OCI-LY7 (cell line): Measurements from ENCODE around the gene TCAP. TPM values are rescaled to one million over a fixed set of nuclear protein-coding genes. Genes with fewer than 3 reads are reported as not detected.

ENCODE experiments used
- BruUV-seq: library from RNA; stranded (reverse); fragments of 400-500 nt; replicated peaks from 2 replicates; lab custom pipeline; 2021; lab: Mats Ljungman, UMichigan
- CTCF ChIA-PET: fragments of 300-600 bp; sonication (Branson Sonifier 250); formaldehyde crosslinking; loops from one replicate; lab custom pipeline; 2022; ENCODE audit warnings: antibody characterized with exemption; ENCODE audit not compliant: unreplicated experiment; lab: Charles Lee
- POLR2A ChIA-PET: fragments of 300-600 bp; sonication (Branson Sonifier 250); formaldehyde crosslinking; loops from one replicate; lab custom pipeline; 2022; ENCODE audit warnings: antibody characterized with exemption; lab: Charles Lee
- DNase-seq: peaks from one replicate; pipeline ENCODE4 v3.0.0-alpha.2; 2015; ENCODE audit warnings: low spot score
- H2AFZ ChIP-seq: fragments of 200-600 bp; sonication (generic), shearing (Covaris generic); 2 replicates; pipeline ENCODE4 v1.6.1; 2014; ENCODE audit warnings: mild to moderate bottlenecking, antibody characterized with exemption, low read length, moderate library complexity
- H3K27ac ChIP-seq: fragments of 200-600 bp; sonication (generic); 2 replicates; pipeline ENCODE4 v1.5.1; 2014; ENCODE audit warnings: mixed run types, low read depth, mild to moderate bottlenecking, moderate library complexity, low read length, inconsistent platforms; ENCODE audit not compliant: poor library complexity, severe bottlenecking
- H3K36me3 ChIP-seq: fragments of 200-600 bp; sonication (generic); 2 replicates; pipeline ENCODE4 v1.6.1; 2014; ENCODE audit warnings: mild to moderate bottlenecking, antibody characterized with exemption, low read length, moderate library complexity, mixed read lengths; ENCODE audit not compliant: insufficient read depth
- H3K4me1 ChIP-seq: fragments of 200-600 bp; sonication (generic); 2 replicates; pipeline ENCODE4 v1.5.1; 2014; ENCODE audit warnings: mild to moderate bottlenecking, low read length; ENCODE audit not compliant: insufficient read depth, poor library complexity, severe bottlenecking
- H3K4me2 ChIP-seq: fragments of 200-600 bp; sonication (generic); 2 replicates; pipeline ENCODE4 v1.6.1; 2014; ENCODE audit warnings: mild to moderate bottlenecking, low read length
- H3K4me3 ChIP-seq: fragments of 200-600 bp; sonication (generic); 2 replicates; pipeline ENCODE4 v1.5.1; 2014; ENCODE audit warnings: mild to moderate bottlenecking, low read depth, low read length; ENCODE audit not compliant: poor library complexity, severe bottlenecking
- H3K79me2 ChIP-seq: fragments of 200-600 bp; sonication (generic); 2 replicates; pipeline ENCODE4 v1.6.1; 2016; ENCODE audit warnings: low read depth, mild to moderate bottlenecking, low read length, moderate library complexity, mixed read lengths; ENCODE audit not compliant: insufficient read depth
- H3K9me2 ChIP-seq: fragments of 200-600 bp; sonication (generic); 2 replicates; pipeline ENCODE4 v1.6.1; 2016; ENCODE audit warnings: mild to moderate bottlenecking, low read length, mixed read lengths; ENCODE audit not compliant: insufficient read depth
- H3K9me3 ChIP-seq: fragments of 200-600 bp; sonication (generic); 2 replicates; pipeline ENCODE4 v1.6.1; 2014; ENCODE audit warnings: mild to moderate bottlenecking, mixed run types, low read length, mixed read lengths
- H4K20me1 ChIP-seq: fragments of 200-600 bp; sonication (generic); 2 replicates; pipeline ENCODE4 v1.6.1; 2014; ENCODE audit warnings: mild to moderate bottlenecking, antibody characterized with exemption, low read length, moderate library complexity, mixed read lengths; ENCODE audit not compliant: insufficient read depth
- CTCF ChIP-seq: fragments of 200-600 bp; sonication (generic); conservative IDR thresholded peaks from 2 replicates; pipeline ENCODE4 v1.5.1; 2014; ENCODE audit warnings: mild to moderate bottlenecking, antibody characterized with exemption, low read length, moderate library complexity, mixed read lengths
- EZH2phosphoT487 ChIP-seq: fragments of 200-600 bp; sonication (generic); IDR thresholded peaks from 2 replicates; pipeline ENCODE4 v1.6.1; 2018; ENCODE audit warnings: low read depth, borderline replicate concordance, mild to moderate bottlenecking, mixed run types, antibody characterized with exemption, low read length, moderate library complexity, mixed read lengths
- intact Hi-C: fragments of 100-400 bp; cut with micrococcal nuclease; formaldehyde crosslinking; loops from one replicate; pipeline ENCODE4 v1.10.0; 2022; ENCODE audit not compliant: unreplicated experiment
- total RNA-seq, 2 experiments: library from RNA; depleted of rRNA in 1 of 2; stranded (reverse); fragments of >200 nt in 1 of 2; shearing (Covaris generic) in 1 of 2; gene quantifications; 2 replicates each; pipeline ENCODE4 v1.2.3, GENCODE V29; 2014 to 2022

Gene TCAP
- total RNA-seq, 2 experiments from 2014 or later = 1.5 to 2.7 TPM

GRCh38 chr17:39679521-39680192 is 14.5 kb downstream of the TCAP start:
- peak overlapping the region; percentile 27 for H3K4me2 ChIP-seq
- no peak for TF ChIP-seq CTCF
- no peak for TF ChIP-seq EZH2phosphoT487
- ChIA-PET POLR2A (no interaction called here), CTCF (no interaction called here)
- no peak overlapping the region for H3K27ac ChIP-seq
- no peaks in the 10 kb centered on the region for H3K79me2 ChIP-seq
- DNase-seq = peak; percentile 27
- no peaks in the 10 kb centered on the region for H4K20me1 ChIP-seq
- no peaks in the 10 kb centered on the region for H3K9me3 ChIP-seq
- H3K4me3 ChIP-seq = no peak overlapping the region
- H3K9me2 ChIP-seq = no peaks in the 10 kb centered on the region
- peak overlapping the region; percentile 11; the same call in 1 of the 2 replicates for H2AFZ ChIP-seq
- BruUV-seq = no TSS peak
- no peaks in the 10 kb centered on the region for H3K36me3 ChIP-seq
- peaks cover 33% of the 10 kb centered on the region for H3K4me1 ChIP-seq
- intact Hi-C loops = no loop called here

DNA sequence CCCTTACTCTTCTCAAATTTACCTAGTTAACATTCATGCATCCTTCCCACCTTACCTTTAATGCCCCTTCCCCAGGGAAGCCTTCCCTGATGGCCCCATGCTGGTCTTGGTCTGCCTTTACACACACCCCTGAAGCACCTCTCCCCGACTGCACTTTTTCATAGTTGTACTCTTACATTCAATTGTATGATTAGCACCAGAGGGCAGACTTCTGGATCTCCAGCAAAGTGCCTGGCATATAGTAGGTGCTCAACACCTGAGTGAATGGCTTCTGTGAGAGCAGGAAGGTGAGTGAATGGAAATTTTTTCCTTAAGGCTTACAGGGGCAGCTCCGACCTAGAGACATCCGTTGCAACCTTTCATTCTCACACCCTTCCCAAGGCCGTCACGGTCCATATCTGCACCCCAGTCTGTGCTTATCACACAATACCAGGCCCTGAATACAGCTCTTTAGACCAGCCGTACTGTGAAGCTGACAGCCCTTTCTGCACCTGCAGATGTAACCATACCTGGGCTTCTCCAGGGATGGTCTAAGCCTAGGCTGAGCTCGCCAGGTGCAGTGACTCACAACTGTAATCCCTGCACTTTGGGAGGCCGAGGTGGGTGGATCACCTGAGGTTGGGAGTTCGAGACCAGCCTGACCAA is 18.3 kb downstream of the TCAP start:
- POLR2A ChIA-PET = interaction anchor here (1.0 kb wide), 1 partner anchor 70 kb away, joined by 4 read pairs; no protein-coding TSS in a partner anchor
- H2AFZ ChIP-seq = no peak overlapping the region
- intact Hi-C loops = no loop called here

More for the DNA sequence above, 18.3 kb downstream of the TCAP start:
- H3K4me2 ChIP-seq = no peak overlapping the region
- no peak overlapping the region for H3K27ac ChIP-seq
- H3K79me2 ChIP-seq = 0 out of 2 replicates have a peak, but pooled peaks cover 3% of the 10 kb centered on the region
- no peak for TF ChIP-seq EZH2phosphoT487
- no peak for TF ChIP-seq CTCF
- H3K4me3 ChIP-seq = no peak overlapping the region
- H3K36me3 ChIP-seq = no peaks in the 10 kb centered on the region
- H3K9me2 ChIP-seq = no peaks in the 10 kb centered on the region
- BruUV-seq = no TSS peak
- no peak for DNase-seq
- no peaks in the 10 kb centered on the region for H3K9me3 ChIP-seq
- CTCF ChIA-PET = interaction anchor here (0.5 kb wide), 1 partner anchor 12 kb away, joined by 3 read pairs; no protein-coding TSS in a partner anchor
- H3K4me1 ChIP-seq = peaks cover 24% of the 10 kb centered on the region
- H4K20me1 ChIP-seq = no peaks in the 10 kb centered on the region
